SK-N-SH (cell line): ENCODE results near the gene OTOS. TPM values are rescaled to one million over a fixed set of nuclear protein-coding genes. Genes with fewer than 3 reads are reported as not detected.

Experiments
- CTCF ChIA-PET: fragments of 300-600, 350-600 bp; formaldehyde crosslinking; extraction: SDS; loops from one replicate; lab custom pipeline; 2021; lab: Yijun Ruan, JAX
- POLR2A ChIA-PET: fragments of 350-600 bp; sonication (Branson Sonifier 250); formaldehyde crosslinking; extraction: SDS; loops from one replicate; lab custom pipeline; 2020; ENCODE audit warnings: antibody characterized with exemption, inconsistent platforms; lab: Yijun Ruan, JAX
- DNase-seq: peaks from one replicate; pipeline ENCODE4 v3.0.0; 2012
- H2AFZ ChIP-seq: fragments of 200-600 bp; sonication (generic); 2 replicates; pipeline ENCODE4 v1.8.1; 2016; ENCODE audit warnings: antibody characterized with exemption, mild to moderate bottlenecking, low read depth
- H3F3A ChIP-seq: fragments of 200-600 bp; sonication (generic); replicated peaks from 2 replicates; pipeline ENCODE3; 2016; ENCODE audit warnings: antibody characterized with exemption, mild to moderate bottlenecking; ENCODE audit not compliant: insufficient read depth
- H3K27ac ChIP-seq, 2 experiments: fragments of 200-500 bp in 1 of 2; fragments of 200-600 bp in 1 of 2; sonication (Bioruptor generic) in 1 of 2; sonication (generic), shearing (Covaris generic) in 1 of 2; 2 replicates each; pipeline versions ENCODE4 v1.5.1 to v1.6.1; 2014 to 2016; ENCODE audit warnings: low read depth in 2 of 2, inconsistent platforms in 1 of 2, low read length in 1 of 2, mild to moderate bottlenecking in 1 of 2, mixed read lengths in 1 of 2
- H3K27me3 ChIP-seq: fragments of 200-600 bp; sonication (generic), shearing (Covaris generic); 2 replicates; pipeline ENCODE4 v1.6.1; 2016; ENCODE audit warnings: mixed run types; ENCODE audit not compliant: insufficient read depth
- H3K36me3 ChIP-seq, 2 experiments: fragments of 200-500 bp in 1 of 2; fragments of 200-600 bp in 1 of 2; sonication (Bioruptor generic) in 1 of 2; sonication (generic) in 1 of 2; replicated peaks in 1 of 2; 2 replicates each; pipeline versions ENCODE3 to v1.5.1; 2014 to 2016; ENCODE audit warnings: low read length in 1 of 2, mild to moderate bottlenecking in 1 of 2; ENCODE audit not compliant: insufficient read depth in 2 of 2, control insufficient read depth in 1 of 2
- H3K4me1 ChIP-seq, 2 experiments: fragments of 200-500 bp in 1 of 2; fragments of 200-600 bp in 1 of 2; sonication (Bioruptor generic) in 1 of 2; sonication (generic), shearing (Covaris generic) in 1 of 2; 2 replicates each; pipeline versions ENCODE4 v1.5.1 to v1.6.1; 2014 to 2016; ENCODE audit warnings: low read depth in 1 of 2, low read length in 1 of 2, mixed run types in 1 of 2; ENCODE audit not compliant: insufficient read depth in 2 of 2, control insufficient read depth in 1 of 2
- H3K4me2 ChIP-seq: fragments of 200-600 bp; sonication (generic), shearing (Covaris generic); 2 replicates; pipeline ENCODE4 v1.6.1; 2017; ENCODE audit warnings: mixed run types
- H3K4me3 ChIP-seq, 2 experiments: fragments of 200-500 bp in 1 of 2; fragments of 200-600 bp in 1 of 2; sonication (Bioruptor generic) in 1 of 2; sonication (generic), shearing (Covaris generic) in 1 of 2; 2 replicates each; pipeline versions ENCODE4 v1.5.1 to v1.8.1; 2014 to 2016; ENCODE audit warnings: low read depth in 2 of 2, inconsistent platforms in 1 of 2, low read length in 1 of 2, mild to moderate bottlenecking in 1 of 2, mixed read lengths in 1 of 2, moderate library complexity in 1 of 2
- H3K79me2 ChIP-seq: fragments of 200-600 bp; sonication (generic); 2 replicates; pipeline ENCODE4 v1.8.1; 2017; ENCODE audit warnings: mild to moderate bottlenecking; ENCODE audit not compliant: insufficient read depth
- H3K9ac ChIP-seq: fragments of 200-600 bp; sonication (generic); 2 replicates; pipeline ENCODE4 v1.6.1; 2017; ENCODE audit warnings: mixed run types
- H3K9me2 ChIP-seq: fragments of 200-600 bp; sonication (generic); 2 replicates; pipeline ENCODE4 v1.6.1; 2017; ENCODE audit warnings: mixed run types
- H3K9me3 ChIP-seq: fragments of 200-600 bp; sonication (generic); 2 replicates; pipeline ENCODE4 v1.6.1; 2017; ENCODE audit warnings: mixed run types, mild to moderate bottlenecking, moderate library complexity
- H4K20me1 ChIP-seq: fragments of 200-600 bp; sonication (generic); 2 replicates; pipeline ENCODE4 v1.6.1; 2017; ENCODE audit warnings: mild to moderate bottlenecking, mixed run types; ENCODE audit not compliant: insufficient read depth
- CHD2 ChIP-seq: fragments of 150-350 bp; IDR thresholded peaks from 2 replicates; pipeline ENCODE4 v1.6.1; 2018; ENCODE audit warnings: low read length; ENCODE audit not compliant: partially characterized antibody
- ELF1 ChIP-seq: IDR thresholded peaks from 2 replicates; pipeline ENCODE4 v1.4.0; 2012
- EP300 ChIP-seq, 2 experiments: IDR thresholded peaks; 2 replicates each; pipeline versions ENCODE4 v1.4.0 to v1.6.1; 2012; ENCODE audit warnings: borderline replicate concordance in 1 of 2, low read depth in 1 of 2, low read length in 1 of 2
- EZH2phosphoT487 ChIP-seq: fragments of 200-600 bp; sonication (generic); IDR thresholded peaks from 2 replicates; pipeline ENCODE4 v1.6.1; 2017; ENCODE audit warnings: low read depth, mixed run types, mild to moderate bottlenecking, antibody characterized with exemption, moderate library complexity, borderline replicate concordance
- FOXJ3 ChIP-seq: sonication (generic); formaldehyde crosslinking; IDR thresholded peaks from 2 replicates; pipeline ENCODE4 v1.5.1; 2020; ENCODE audit warnings: mild to moderate bottlenecking, missing genetic modification reagents
- FOXM1 ChIP-seq: IDR thresholded peaks from 2 replicates; pipeline ENCODE4 v1.4.0; 2012; ENCODE audit warnings: low read depth, mild to moderate bottlenecking
- NFIC ChIP-seq: IDR thresholded peaks from 2 replicates; pipeline ENCODE4 v1.4.0; 2012; ENCODE audit warnings: borderline replicate concordance
- POLR2AphosphoS5 ChIP-seq: IDR thresholded peaks from 2 replicates; pipeline ENCODE4 v1.6.1; 2012; ENCODE audit warnings: low read depth, low read length
- RAD21 ChIP-seq: IDR thresholded peaks from 2 replicates; pipeline ENCODE4 v1.6.1; 2012; ENCODE audit warnings: mild to moderate bottlenecking, low read length
- RCOR1 ChIP-seq: fragments of 150-350 bp; IDR thresholded peaks from 2 replicates; pipeline ENCODE4 v1.6.1; 2017; ENCODE audit warnings: antibody characterized with exemption, low read length
- RFX5 ChIP-seq: IDR thresholded peaks from 2 replicates; pipeline ENCODE4 v1.6.1; 2012; ENCODE audit warnings: mild to moderate bottlenecking, improper control_type of control experiment, low read length
- SIN3A ChIP-seq: IDR thresholded peaks from 2 replicates; pipeline ENCODE4 v1.6.1; 2012; ENCODE audit warnings: low read depth, mild to moderate bottlenecking, low read length, moderate library complexity, borderline replicate concordance
- TAF1 ChIP-seq: IDR thresholded peaks from 2 replicates; pipeline ENCODE4 v1.6.1; 2012; ENCODE audit warnings: low read depth, mild to moderate bottlenecking, low read length, moderate library complexity, borderline replicate concordance
- TEAD4 ChIP-seq: IDR thresholded peaks from 2 replicates; pipeline ENCODE4 v1.4.0; 2012; ENCODE audit warnings: mild to moderate bottlenecking, borderline replicate concordance; ENCODE audit not compliant: insufficient read depth
- WGBS: methylation state at CpG from one replicate; pipeline ENCODE4 v1.1.6; 2017; ENCODE audit warnings: low lambda C conversion rate; 5-methylcytosine and 5-hydroxymethylcytosine counted together
- polyA plus RNA-seq, 3 experiments: library from polyadenylated mRNA; depleted of rRNA; stranded (reverse); fragments of >200 nt; gene quantifications; 2 replicates each; pipeline ENCODE4 v1.2.3, GENCODE V29; 2012
- TF ChIP-seq, protein P1 (sequence below): IDR thresholded peaks from 2 replicates; pipeline ENCODE4 v1.4.0; 2012; ENCODE audit warnings: low read depth
- TF ChIP-seq, protein P2 (sequence below): IDR thresholded peaks from 2 replicates; pipeline ENCODE4 v1.4.0; 2012; ENCODE audit warnings: low read depth, borderline replicate concordance
- TF ChIP-seq, protein P3 (sequence below): fragments of 150-350 bp; IDR thresholded peaks from 2 replicates; pipeline ENCODE4 v1.6.1; 2016; ENCODE audit warnings: mild to moderate bottlenecking, low read depth, low read length
- TF ChIP-seq, protein P4 (sequence below): fragments of 150-350 bp; IDR thresholded peaks from 2 replicates; pipeline ENCODE4 v1.6.1; 2017; ENCODE audit warnings: antibody characterized with exemption, low read length, low read depth, borderline replicate concordance
- TF ChIP-seq, protein P5 (sequence below): IDR thresholded peaks from 2 replicates; pipeline ENCODE4 v1.4.0; 2012; ENCODE audit warnings: low read depth, borderline replicate concordance
- TF ChIP-seq, protein P6 (sequence below): IDR thresholded peaks from 2 replicates; pipeline ENCODE4; 2012

Gene OTOS
- polyA plus RNA-seq, 1 of the 3 experiments (the other 2 are of a cell fraction) = not detected

DNA sequence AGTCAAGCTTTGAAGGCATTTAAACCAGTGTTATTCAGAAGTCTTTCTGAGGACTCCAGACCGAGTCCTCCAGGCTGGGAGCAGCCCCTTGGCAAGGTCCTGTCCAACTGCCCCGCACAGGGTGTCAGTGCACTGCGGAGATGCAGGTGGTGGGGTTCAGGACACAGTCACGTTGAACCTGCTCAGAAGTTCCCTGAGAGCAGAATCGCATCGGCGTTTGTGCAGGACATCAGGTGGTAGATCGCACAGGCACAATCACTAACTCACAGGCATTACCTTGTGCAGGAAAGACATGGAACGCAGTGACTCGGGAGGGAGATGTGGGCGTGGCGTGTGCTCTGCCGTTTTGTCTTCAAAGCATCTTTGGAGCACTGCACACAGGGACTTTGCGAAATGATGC lies 14.7 kb downstream of the OTOS start:
- 92% methylated on average over 14 of the region's 14 CpGs for WGBS
- no peak for DNase-seq

More for the DNA sequence above, 14.7 kb downstream of the OTOS start:
- Histone ChIP-seq H3K9ac (no peak overlapping the region), H3K4me2 (no peak overlapping the region), H2AFZ (no peak overlapping the region), H3K27ac (no peak overlapping the region), H3K9me2 (no peaks in the 10 kb centered on the region), H3K36me3 (peaks cover 0 to 37% of the 10 kb centered on the region in 2 experiments), H3K9me3 (no peaks in the 10 kb centered on the region), H3K27me3 (no peaks in the 10 kb centered on the region), H3K79me2 (no peaks in the 10 kb centered on the region), H4K20me1 (no peaks in the 10 kb centered on the region), H3K4me3 (no peak overlapping the region), H3F3A (no peaks in the 10 kb centered on the region), H3K4me1 (no peaks in the 10 kb centered on the region)
- CTCF ChIA-PET = no interaction called here
- TF ChIP-seq RFX5 (no peak), RAD21 (no peak), NFIC (no peak), ELF1 (no peak), CHD2 (no peak), EP300 (IDR thresholded peaks at IDR 0.05; ENCODE audit: borderline replicate concordance in 1 of 2, low read depth in 1 of 2, low read length in 1 of 2) (no peak), POLR2AphosphoS5 (no peak), RCOR1 (no peak), EZH2phosphoT487 (no peak), TAF1 (no peak), TEAD4 (no peak), FOXJ3 (CRISPR knock-in tag) (no peak), SIN3A (no peak), FOXM1 (no peak)
- TF ChIP-seq, protein P1, sequence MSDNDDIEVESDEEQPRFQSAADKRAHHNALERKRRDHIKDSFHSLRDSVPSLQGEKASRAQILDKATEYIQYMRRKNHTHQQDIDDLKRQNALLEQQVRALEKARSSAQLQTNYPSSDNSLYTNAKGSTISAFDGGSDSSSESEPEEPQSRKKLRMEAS = no peak
- TF ChIP-seq, protein P2, sequence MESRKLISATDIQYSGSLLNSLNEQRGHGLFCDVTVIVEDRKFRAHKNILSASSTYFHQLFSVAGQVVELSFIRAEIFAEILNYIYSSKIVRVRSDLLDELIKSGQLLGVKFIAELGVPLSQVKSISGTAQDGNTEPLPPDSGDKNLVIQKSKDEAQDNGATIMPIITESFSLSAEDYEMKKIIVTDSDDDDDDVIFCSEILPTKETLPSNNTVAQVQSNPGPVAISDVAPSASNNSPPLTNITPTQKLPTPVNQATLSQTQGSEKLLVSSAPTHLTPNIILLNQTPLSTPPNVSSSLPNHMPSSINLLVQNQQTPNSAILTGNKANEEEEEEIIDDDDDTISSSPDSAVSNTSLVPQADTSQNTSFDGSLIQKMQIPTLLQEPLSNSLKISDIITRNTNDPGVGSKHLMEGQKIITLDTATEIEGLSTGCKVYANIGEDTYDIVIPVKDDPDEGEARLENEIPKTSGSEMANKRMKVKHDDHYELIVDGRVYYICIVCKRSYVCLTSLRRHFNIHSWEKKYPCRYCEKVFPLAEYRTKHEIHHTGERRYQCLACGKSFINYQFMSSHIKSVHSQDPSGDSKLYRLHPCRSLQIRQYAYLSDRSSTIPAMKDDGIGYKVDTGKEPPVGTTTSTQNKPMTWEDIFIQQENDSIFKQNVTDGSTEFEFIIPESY = no peak
- TF ChIP-seq, protein P3, sequence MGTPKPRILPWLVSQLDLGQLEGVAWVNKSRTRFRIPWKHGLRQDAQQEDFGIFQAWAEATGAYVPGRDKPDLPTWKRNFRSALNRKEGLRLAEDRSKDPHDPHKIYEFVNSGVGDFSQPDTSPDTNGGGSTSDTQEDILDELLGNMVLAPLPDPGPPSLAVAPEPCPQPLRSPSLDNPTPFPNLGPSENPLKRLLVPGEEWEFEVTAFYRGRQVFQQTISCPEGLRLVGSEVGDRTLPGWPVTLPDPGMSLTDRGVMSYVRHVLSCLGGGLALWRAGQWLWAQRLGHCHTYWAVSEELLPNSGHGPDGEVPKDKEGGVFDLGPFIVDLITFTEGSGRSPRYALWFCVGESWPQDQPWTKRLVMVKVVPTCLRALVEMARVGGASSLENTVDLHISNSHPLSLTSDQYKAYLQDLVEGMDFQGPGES = no peak
- TF ChIP-seq, protein P4, sequence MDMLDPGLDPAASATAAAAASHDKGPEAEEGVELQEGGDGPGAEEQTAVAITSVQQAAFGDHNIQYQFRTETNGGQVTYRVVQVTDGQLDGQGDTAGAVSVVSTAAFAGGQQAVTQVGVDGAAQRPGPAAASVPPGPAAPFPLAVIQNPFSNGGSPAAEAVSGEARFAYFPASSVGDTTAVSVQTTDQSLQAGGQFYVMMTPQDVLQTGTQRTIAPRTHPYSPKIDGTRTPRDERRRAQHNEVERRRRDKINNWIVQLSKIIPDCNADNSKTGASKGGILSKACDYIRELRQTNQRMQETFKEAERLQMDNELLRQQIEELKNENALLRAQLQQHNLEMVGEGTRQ = no peak
- TF ChIP-seq, protein P5, sequence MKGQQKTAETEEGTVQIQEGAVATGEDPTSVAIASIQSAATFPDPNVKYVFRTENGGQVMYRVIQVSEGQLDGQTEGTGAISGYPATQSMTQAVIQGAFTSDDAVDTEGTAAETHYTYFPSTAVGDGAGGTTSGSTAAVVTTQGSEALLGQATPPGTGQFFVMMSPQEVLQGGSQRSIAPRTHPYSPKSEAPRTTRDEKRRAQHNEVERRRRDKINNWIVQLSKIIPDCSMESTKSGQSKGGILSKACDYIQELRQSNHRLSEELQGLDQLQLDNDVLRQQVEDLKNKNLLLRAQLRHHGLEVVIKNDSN = no peak
- TF ChIP-seq, protein P6, sequence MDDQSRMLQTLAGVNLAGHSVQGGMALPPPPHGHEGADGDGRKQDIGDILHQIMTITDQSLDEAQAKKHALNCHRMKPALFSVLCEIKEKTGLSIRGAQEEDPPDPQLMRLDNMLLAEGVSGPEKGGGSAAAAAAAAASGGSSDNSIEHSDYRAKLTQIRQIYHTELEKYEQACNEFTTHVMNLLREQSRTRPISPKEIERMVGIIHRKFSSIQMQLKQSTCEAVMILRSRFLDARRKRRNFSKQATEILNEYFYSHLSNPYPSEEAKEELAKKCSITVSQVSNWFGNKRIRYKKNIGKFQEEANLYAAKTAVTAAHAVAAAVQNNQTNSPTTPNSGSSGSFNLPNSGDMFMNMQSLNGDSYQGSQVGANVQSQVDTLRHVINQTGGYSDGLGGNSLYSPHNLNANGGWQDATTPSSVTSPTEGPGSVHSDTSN = no peak
- POLR2A ChIA-PET = no interaction called here
